GM12878 (cell line): ENCODE measurements around the gene RAB10. TPM values are rescaled to one million over a fixed set of nuclear protein-coding genes. Genes with fewer than 3 reads are reported as not detected.
"Not testable (repeated sequence)": the region's sequence is repeated elsewhere in the genome, so short reads cannot be mapped to it uniquely, and the experiment has no call there.

Experiments used
- ATAC-seq: fragments of 200-7000 bp; cut with Tn5 transposase; 3 replicates; pipeline ENCODE4 v1.9.1; 2020; ENCODE audit warnings: mild to moderate bottlenecking, moderate library complexity
- BruUV-seq: library from RNA; stranded (reverse); fragments of 400-500 nt; replicated peaks from 2 replicates; lab custom pipeline; 2021; lab: Mats Ljungman, UMichigan
- CTCF ChIA-PET: fragments of 300-600 bp; sonication (Branson Sonifier 250); formaldehyde crosslinking; extraction: SDS; loops from one replicate; lab custom pipeline; 2021; ENCODE audit warnings: inconsistent platforms; lab: Yijun Ruan, JAX
- POLR2A ChIA-PET: fragments of 350-600 bp; formaldehyde crosslinking; extraction: SDS; loops from one replicate; lab custom pipeline; 2021; ENCODE audit warnings: inconsistent platforms; lab: Charles Lee
- RAD21 ChIA-PET: fragments of 300-600 bp; sonication (Branson Sonifier 250); formaldehyde crosslinking; loops from one replicate; lab custom pipeline; 2023; ENCODE audit warnings: antibody characterized with exemption; ENCODE audit not compliant: unreplicated experiment; lab: Charles Lee
- SMC1A ChIA-PET: fragments of 300-600 bp; sonication (Branson Sonifier 250); formaldehyde crosslinking; loops from one replicate; lab custom pipeline; 2023; ENCODE audit not compliant: unreplicated experiment, uncharacterized antibody; lab: Charles Lee
- DNase-seq: peaks from one replicate; pipeline ENCODE4 v3.0.0-alpha.2; 2011; ENCODE audit warnings: low read depth, low spot score
- FAIRE-seq: peaks from 3 replicates; lab custom pipeline; 2011; peaks lifted over from hg19 to GRCh38; lab: Jason Lieb, UNC
- H2AFZ ChIP-seq: 2 replicates; pipeline ENCODE4 v1.6.0; 2011; ENCODE audit warnings: low read depth, low read length, control low read depth; ENCODE audit not compliant: control insufficient read depth
- H3K27ac ChIP-seq: 2 replicates; pipeline ENCODE4 v1.5.1; 2011; ENCODE audit warnings: control low read depth; ENCODE audit not compliant: control insufficient read depth, insufficient read depth
- H3K27me3 ChIP-seq, 2 experiments: replicated peaks in 1 of 2; 2 replicates each; pipeline versions ENCODE4 v1.6.0 to v1.6.1; 2011; ENCODE audit warnings: low read length in 1 of 2; ENCODE audit not compliant: control insufficient read depth in 2 of 2, insufficient read depth in 2 of 2
- H3K36me3 ChIP-seq, 2 experiments: 2 replicates each; pipeline ENCODE4 v1.5.1; 2011; ENCODE audit warnings: low read length in 1 of 2; ENCODE audit not compliant: control insufficient read depth in 2 of 2, insufficient read depth in 2 of 2
- H3K4me1 ChIP-seq: 2 replicates; pipeline ENCODE4 v1.6.1; 2011; ENCODE audit warnings: mild to moderate bottlenecking, low read length, moderate library complexity, mixed read lengths; ENCODE audit not compliant: control insufficient read depth, insufficient read depth
- H3K4me2 ChIP-seq: 2 replicates; pipeline ENCODE4 v1.6.0; 2011; ENCODE audit warnings: control low read depth; ENCODE audit not compliant: control insufficient read depth, insufficient read depth
- H3K4me3 ChIP-seq: fragments of 200-600 bp; sonication (generic); 2 replicates; pipeline ENCODE4 v1.5.1; 2016
- H3K79me2 ChIP-seq: 2 replicates; pipeline ENCODE4 v1.6.0; 2011; ENCODE audit warnings: low read length; ENCODE audit not compliant: control insufficient read depth, insufficient read depth
- H3K9ac ChIP-seq: 2 replicates; pipeline ENCODE4 v1.8.0; 2011; ENCODE audit warnings: low read length, control low read depth, mixed read lengths; ENCODE audit not compliant: control insufficient read depth, insufficient read depth
- H3K9me3 ChIP-seq: replicated peaks from 3 replicates; pipeline ENCODE4 v1.5.1; 2011; ENCODE audit warnings: mild to moderate bottlenecking, low read length; ENCODE audit not compliant: control insufficient read depth, insufficient read depth
- H4K20me1 ChIP-seq: 2 replicates; pipeline ENCODE4 v1.6.0; 2011; ENCODE audit not compliant: control insufficient read depth, insufficient read depth
- ATF7 ChIP-seq: fragments of 450-650 bp; IDR thresholded peaks from 2 replicates; pipeline ENCODE4 v1.6.1; 2016; ENCODE audit warnings: low read depth, mild to moderate bottlenecking
- CREM ChIP-seq: IDR thresholded peaks from 2 replicates; pipeline ENCODE4 v1.6.1; 2014; ENCODE audit warnings: antibody characterized with exemption, low read depth
- EP300 ChIP-seq, 2 experiments: fragments of 150-350 bp in 1 of 2; IDR thresholded peaks; 2 replicates each; pipeline ENCODE4 v1.6.1; 2011 to 2012; ENCODE audit warnings: low read depth in 2 of 2, low read length in 2 of 2, borderline replicate concordance in 1 of 2, improper control_type of control experiment in 1 of 2, inconsistent platforms in 1 of 2; ENCODE audit not compliant: control insufficient read depth in 1 of 2
- ESRRA ChIP-seq: IDR thresholded peaks from 2 replicates; pipeline ENCODE4 v1.6.1; 2012; ENCODE audit warnings: mild to moderate bottlenecking, low read length, improper control_type of control experiment
- GATAD2B ChIP-seq: fragments of 450-650 bp; conservative IDR thresholded peaks from 2 replicates; pipeline ENCODE4 v1.6.1; 2017; ENCODE audit warnings: low read depth, mild to moderate bottlenecking, moderate library complexity
- HDGF ChIP-seq: fragments of 450-650 bp; IDR thresholded peaks from 2 replicates; pipeline ENCODE4 v1.6.1; 2016; ENCODE audit warnings: antibody characterized with exemption
- LARP7 ChIP-seq: fragments of 450-650 bp; IDR thresholded peaks from 2 replicates; pipeline ENCODE4 v1.6.1; 2017; ENCODE audit warnings: mild to moderate bottlenecking
- MEF2A ChIP-seq: IDR thresholded peaks from 2 replicates; pipeline ENCODE4 v1.6.1; 2011; ENCODE audit warnings: low read depth, mild to moderate bottlenecking, low read length, moderate library complexity; ENCODE audit not compliant: insufficient read depth
- PAX8 ChIP-seq: fragments of 450-650 bp; IDR thresholded peaks from 2 replicates; pipeline ENCODE4 v1.6.1; 2017; ENCODE audit warnings: mild to moderate bottlenecking, moderate library complexity
- SP1 ChIP-seq: IDR thresholded peaks from one replicate; pipeline ENCODE4 v1.6.1; 2011; ENCODE audit warnings: low read depth, low read length
- SREBF1 ChIP-seq: IDR thresholded peaks from 2 replicates; pipeline ENCODE4 v1.6.1; 2012; ENCODE audit warnings: mild to moderate bottlenecking, low read length
- TAF1 ChIP-seq: IDR thresholded peaks from 2 replicates; pipeline ENCODE4 v1.6.1; 2011; ENCODE audit warnings: mild to moderate bottlenecking, low read depth, low read length, borderline replicate concordance
- ZNF622 ChIP-seq: fragments of 450-650 bp; IDR thresholded peaks from 2 replicates; pipeline ENCODE4 v1.6.1; 2017; ENCODE audit warnings: mild to moderate bottlenecking, inconsistent platforms
- WGBS: methylation state at CpG from one replicate; pipeline ENCODE4 v1.1.6; 2016; ENCODE audit warnings: low lambda C conversion rate; ENCODE audit not compliant: insufficient replicate concordance, insufficient coverage; ENCODE audit errors: missing lambda C conversion rate; 5-methylcytosine and 5-hydroxymethylcytosine counted together
- in situ Hi-C: fragments of 300-500 bp; cut with MboI; formaldehyde crosslinking; loops from 9 replicates; pipeline ENCODE4 v1.14.3; 2018; ENCODE audit warnings: mixed read lengths
- intact Hi-C: fragments of 100-400 bp; cut with micrococcal nuclease; formaldehyde crosslinking; loops from one replicate; pipeline ENCODE4 v1.14.2; 2022; ENCODE audit not compliant: unreplicated experiment
- polyA plus RNA-seq, 11 experiments: library from polyadenylated mRNA; depleted of rRNA in 4 of 11; unstranded in 6 of 11; stranded (reverse) in 5 of 11; fragments of >200 nt; fragmentation: Nextera tagmentation in 4 of 11; fragmentation: Illumina TruSeq in 1 of 11; extraction: Ambion mirVana in 4 of 11; extraction: Trizol in 1 of 11; gene quantifications; 1 replicate in 1 of 11; 2 replicates in 10 of 11; pipeline versions ENCODE4 v1.2.1 to v1.2.3, GENCODE V29; 2011 to 2016; ENCODE audit warnings: inconsistent platforms in 2 of 11, missing spikeins in 2 of 11, low read depth in 1 of 11
- total RNA-seq, 4 experiments: library from RNA; depleted of rRNA in 3 of 4; stranded (reverse); fragments of >200 nt in 3 of 4; fragmentation: Illumina TruSeq in 1 of 4; extraction: Trizol in 1 of 4; gene quantifications; 2 replicates each; pipeline versions ENCODE4 v1.2.1 to v1.2.3, GENCODE V29; 2013 to 2021
- TF ChIP-seq, protein P1 (sequence below): fragments of 450-650 bp; IDR thresholded peaks from 2 replicates; pipeline ENCODE4 v1.6.1; 2017; ENCODE audit warnings: mild to moderate bottlenecking, moderate library complexity

Gene RAB10
- total and polyA plus RNA-seq, 10 of the 15 experiments (the other 5 are each of a cell fraction or from before 2014, with no cell fraction given): 13.3 to 109 (median 82.0) TPM

DNA sequence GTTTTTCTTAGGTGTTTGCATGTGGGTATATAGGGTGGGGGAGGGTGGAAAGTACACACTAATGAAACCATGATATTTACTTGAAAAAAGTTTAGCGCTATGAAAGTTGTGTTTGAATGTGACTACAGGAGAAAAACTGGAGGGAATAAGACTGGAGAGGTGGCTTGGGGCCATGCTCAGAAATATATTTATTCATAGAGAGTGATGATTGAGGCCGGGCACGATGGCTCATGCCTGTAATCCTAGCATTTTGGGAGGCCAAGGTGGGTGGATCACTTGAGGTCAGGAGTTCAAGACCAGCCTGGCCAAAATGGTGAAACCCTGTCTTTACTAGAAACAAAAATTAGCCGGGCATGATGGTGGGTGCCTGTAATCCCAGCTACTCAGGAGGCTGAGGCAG, 55.0 kb downstream of the RAB10 start:
- FAIRE-seq, ATAC-seq, H3K4me1 ChIP-seq, H3K4me3 ChIP-seq, H3K27ac ChIP-seq, H3K9me3 ChIP-seq, H3K27me3 ChIP-seq, H3K4me2 ChIP-seq, H2AFZ ChIP-seq, BruUV-seq, DNase-seq, H3K9ac ChIP-seq, H4K20me1 ChIP-seq, H3K36me3 ChIP-seq, in situ Hi-C loops: not testable (repeated sequence)
- ChIA-PET CTCF (interaction anchor here (0.9 to 3.7 kb wide), 13 partner anchors 8 to 237 kb away, joined by 3 to 24 read pairs (median 5); no protein-coding TSS in a partner anchor), SMC1A (interaction anchor here (1.3 to 3.8 kb wide), 5 partner anchors 19 to 241 kb away, joined by 3 to 17 read pairs (median 5); no protein-coding TSS in a partner anchor), POLR2A (interaction anchor here (1.3 kb wide), 1 partner anchor 14 kb away, joined by 3 read pairs; no protein-coding TSS in a partner anchor), RAD21 (interaction anchor here (0.7 to 1.2 kb wide), 2 partner anchors 51 to 53 kb away, joined by 3 read pairs; no protein-coding TSS in a partner anchor)
- intact Hi-C loops: loop anchor here (5.0 to 10.0 kb wide), 2 partner anchors 58 to 94 kb away; no protein-coding TSS in a partner anchor
- WGBS: 95% methylated on average over 4 of the region's 4 CpGs
- H3K79me2 ChIP-seq: peaks cover 52% of the 10 kb centered on the region

DNA sequence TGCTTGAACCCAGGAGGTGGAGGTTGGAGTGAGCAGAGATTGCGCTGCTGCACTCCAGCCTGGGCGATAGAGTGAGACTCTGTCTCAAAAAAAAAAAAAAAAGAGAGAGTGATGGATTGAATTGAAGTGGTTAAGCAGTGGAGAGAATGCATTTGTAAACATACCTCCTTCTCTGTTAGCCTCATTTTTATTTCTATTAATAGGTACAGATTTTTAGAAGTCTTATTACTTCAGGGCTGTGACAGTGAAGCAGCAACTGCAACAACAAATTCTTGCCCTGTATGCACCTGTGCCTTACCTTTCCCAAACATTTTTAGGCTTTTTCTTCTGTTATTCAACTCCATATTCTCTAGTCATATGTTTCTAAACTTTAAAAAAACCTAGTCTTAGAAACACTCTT, 55.5 kb downstream of the RAB10 start:
- no peaks in the 10 kb centered on the region; a peak in 2 of 4 replicates for H3K36me3 ChIP-seq
- H3K27me3 ChIP-seq: no peaks in the 10 kb centered on the region
- TF ChIP-seq ATF7 (no peak), TAF1 (no peak), MEF2A (no peak), SP1 (no peak), CREM (no peak), PAX8 (no peak), GATAD2B (no peak), ESRRA (no peak), HDGF (no peak), LARP7 (no peak), EP300 (IDR thresholded peaks at IDR 0.05; ENCODE audit: borderline replicate concordance in 1 of 2, control insufficient read depth in 1 of 2, low read depth in 2 of 2, low read length in 2 of 2) (no peak), ZNF622 (no peak), SREBF1 (no peak)
- TF ChIP-seq, protein P1, sequence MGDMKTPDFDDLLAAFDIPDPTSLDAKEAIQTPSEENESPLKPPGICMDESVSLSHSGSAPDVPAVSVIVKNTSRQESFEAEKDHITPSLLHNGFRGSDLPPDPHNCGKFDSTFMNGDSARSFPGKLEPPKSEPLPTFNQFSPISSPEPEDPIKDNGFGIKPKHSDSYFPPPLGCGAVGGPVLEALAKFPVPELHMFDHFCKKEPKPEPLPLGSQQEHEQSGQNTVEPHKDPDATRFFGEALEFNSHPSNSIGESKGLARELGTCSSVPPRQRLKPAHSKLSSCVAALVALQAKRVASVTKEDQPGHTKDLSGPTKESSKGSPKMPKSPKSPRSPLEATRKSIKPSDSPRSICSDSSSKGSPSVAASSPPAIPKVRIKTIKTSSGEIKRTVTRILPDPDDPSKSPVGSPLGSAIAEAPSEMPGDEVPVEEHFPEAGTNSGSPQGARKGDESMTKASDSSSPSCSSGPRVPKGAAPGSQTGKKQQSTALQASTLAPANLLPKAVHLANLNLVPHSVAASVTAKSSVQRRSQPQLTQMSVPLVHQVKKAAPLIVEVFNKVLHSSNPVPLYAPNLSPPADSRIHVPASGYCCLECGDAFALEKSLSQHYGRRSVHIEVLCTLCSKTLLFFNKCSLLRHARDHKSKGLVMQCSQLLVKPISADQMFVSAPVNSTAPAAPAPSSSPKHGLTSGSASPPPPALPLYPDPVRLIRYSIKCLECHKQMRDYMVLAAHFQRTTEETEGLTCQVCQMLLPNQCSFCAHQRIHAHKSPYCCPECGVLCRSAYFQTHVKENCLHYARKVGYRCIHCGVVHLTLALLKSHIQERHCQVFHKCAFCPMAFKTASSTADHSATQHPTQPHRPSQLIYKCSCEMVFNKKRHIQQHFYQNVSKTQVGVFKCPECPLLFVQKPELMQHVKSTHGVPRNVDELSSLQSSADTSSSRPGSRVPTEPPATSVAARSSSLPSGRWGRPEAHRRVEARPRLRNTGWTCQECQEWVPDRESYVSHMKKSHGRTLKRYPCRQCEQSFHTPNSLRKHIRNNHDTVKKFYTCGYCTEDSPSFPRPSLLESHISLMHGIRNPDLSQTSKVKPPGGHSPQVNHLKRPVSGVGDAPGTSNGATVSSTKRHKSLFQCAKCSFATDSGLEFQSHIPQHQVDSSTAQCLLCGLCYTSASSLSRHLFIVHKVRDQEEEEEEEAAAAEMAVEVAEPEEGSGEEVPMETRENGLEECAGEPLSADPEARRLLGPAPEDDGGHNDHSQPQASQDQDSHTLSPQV: no peak
- no peak overlapping the region for H3K4me2 ChIP-seq
- H3K79me2 ChIP-seq: peaks cover 50% of the 10 kb centered on the region
- no peaks in the 10 kb centered on the region; the same call in 1 of the 3 replicates for H3K9me3 ChIP-seq
- intact Hi-C loops: loop anchor here (5.0 to 10.0 kb wide), 2 partner anchors 58 to 95 kb away; no protein-coding TSS in a partner anchor
- H2AFZ ChIP-seq: no peak overlapping the region
- ATAC-seq (no peak), DNase-seq (no peak), FAIRE-seq (no peak)
- H3K27ac ChIP-seq: no peak overlapping the region
- no peak overlapping the region for H3K4me3 ChIP-seq
- ChIA-PET RAD21 (interaction anchor here (0.7 kb wide), 1 partner anchor 54 kb away, joined by 3 read pairs; no protein-coding TSS in a partner anchor), POLR2A (no interaction called here), SMC1A (interaction anchor here (1.4 to 2.1 kb wide), 3 partner anchors 19 to 99 kb away, joined by 3 to 6 read pairs (median 5); no protein-coding TSS in a partner anchor), CTCF (interaction anchor here (1.8 kb wide), 1 partner anchor 37 kb away, joined by 10 read pairs; no protein-coding TSS in a partner anchor)
- no TSS peak for BruUV-seq
- peaks cover 3% of the 10 kb centered on the region; the same call in 1 of the 2 replicates for H3K4me1 ChIP-seq
- in situ Hi-C loops: no loop called here
- H4K20me1 ChIP-seq: peaks cover 3% of the 10 kb centered on the region; the same call in 1 of the 2 replicates
- H3K9ac ChIP-seq: no peak overlapping the region
- 100% methylated on average over 2 of the region's 2 CpGs for WGBS
